Stimulated activated CD4-positive, alpha-beta T cell treated with anti-CD3 and anti-CD28 coated beads, Interleukin-4, amount 100 ng/mL, for 1 hour (primary cell): Measurements from ENCODE around the gene CD3E.

ENCODE experiments used
- DNase-seq: peaks from one replicate; pipeline ENCODE4 v3.0.0-alpha.2; 2020

CD3E gene

DNA sequence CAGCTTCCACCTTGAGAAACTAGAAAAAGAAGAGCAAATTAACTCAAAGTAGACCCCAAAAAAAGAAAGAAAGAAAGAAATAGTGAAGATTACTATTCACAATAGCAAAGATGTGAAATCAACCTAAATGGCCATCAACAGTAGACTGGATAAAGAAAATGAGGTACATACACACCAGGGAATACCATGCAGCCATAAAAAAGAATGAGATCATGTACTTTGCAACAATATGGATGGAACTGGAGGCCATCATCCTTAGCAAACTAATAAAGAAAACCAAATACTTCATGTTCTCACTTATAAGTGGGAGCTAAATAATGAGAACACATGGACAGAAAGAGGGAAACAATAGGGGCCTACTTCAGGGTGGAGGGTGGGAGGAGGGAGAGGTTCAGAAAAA lies 24.2 kb downstream of the CD3E start:
- no peak for DNase-seq

DNA sequence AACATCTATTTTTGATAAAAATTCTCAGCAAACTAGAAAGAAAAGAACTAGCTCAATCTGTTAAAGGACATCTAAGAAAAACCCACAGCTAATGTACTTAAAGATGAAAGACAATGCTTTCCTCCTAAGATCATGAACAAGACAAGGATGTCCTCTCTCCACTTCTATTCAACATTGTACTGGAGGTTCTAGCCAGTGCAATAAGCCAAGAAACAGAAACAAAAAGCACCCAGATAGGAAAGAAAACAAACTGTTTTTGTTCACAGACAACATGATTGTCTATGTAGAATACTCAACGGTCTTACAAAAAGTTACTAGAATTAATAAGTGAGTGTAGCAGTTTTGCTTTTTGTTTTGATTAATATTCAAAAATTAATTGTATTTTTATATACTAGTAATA lies 30.2 kb downstream of the CD3E start:
- no peak for DNase-seq

DNA sequence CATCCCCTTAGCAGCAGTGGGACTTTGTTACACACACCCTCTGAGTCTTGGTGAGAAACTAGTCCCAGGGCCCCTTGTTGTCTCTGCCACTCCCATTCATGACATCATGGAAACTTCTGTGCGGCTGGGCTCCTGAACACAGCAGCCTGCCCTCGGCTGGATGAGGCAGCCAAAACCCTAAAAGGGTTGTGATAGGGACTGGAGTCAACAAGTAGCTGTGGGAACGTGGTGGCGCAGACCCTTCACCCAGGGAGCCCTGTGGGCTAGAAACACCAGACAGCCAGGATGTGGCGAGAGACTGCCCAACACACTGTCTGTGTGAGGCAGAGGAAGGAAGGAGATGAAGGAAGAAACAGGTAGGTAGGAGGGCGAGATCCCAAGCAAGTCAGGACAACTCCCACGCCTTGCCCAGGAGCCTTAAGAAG lies 34.1 kb downstream of the CD3E start:
- DNase-seq: peak; percentile 77

DNA sequence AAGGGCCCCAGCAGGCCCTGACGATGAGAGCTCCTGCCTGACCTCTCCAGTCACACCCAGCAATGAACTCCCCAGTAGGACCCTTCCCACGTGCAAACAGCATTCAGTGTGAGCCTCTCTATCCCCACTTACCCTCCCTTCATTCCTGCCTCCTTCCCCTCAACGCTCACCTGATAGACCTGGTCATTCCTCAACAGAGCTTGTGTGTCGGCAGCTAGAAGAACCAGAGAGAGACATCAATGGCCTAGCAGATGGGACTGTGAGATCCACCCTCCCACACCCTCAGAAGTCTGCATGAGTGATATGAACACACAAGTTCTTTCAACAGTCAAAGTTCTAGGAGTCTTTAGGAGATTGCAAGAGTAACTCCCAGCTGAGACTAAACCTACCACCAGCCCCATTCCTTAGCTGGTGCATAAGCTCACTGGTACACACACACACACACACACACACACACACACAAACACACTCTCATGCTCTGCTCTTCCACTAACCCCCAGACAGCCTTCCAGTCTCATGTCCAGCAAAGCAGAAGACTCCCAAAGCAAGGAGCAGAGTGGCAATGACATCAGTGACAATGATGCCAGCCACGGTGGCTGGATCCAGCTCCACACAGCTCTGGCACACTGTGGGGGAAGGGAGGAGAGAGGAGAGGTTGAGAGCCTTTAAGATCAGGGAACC lies 34.9 kb downstream of the CD3E start:
- no peak for DNase-seq

DNA sequence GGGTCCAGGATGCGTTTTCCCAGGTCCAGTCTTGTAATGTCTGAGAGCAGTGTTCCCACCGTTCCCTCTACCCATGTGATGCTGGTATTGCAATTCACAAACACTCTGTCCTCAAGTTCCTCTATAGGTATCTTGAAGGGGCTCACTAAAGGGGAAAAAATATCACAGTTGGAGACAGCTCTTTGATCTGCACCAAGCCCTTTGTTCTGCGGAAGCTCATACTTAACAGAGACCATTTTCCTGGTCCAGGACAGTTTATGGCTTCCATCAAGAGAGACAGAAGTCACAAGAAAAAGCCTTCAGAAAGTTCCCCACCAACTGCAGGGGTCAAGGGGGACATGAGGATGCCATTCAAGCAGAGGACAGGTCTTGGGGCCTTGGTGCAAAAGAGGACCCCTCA lies 35.9 kb downstream of the CD3E start:
- no peak for DNase-seq

DNA sequence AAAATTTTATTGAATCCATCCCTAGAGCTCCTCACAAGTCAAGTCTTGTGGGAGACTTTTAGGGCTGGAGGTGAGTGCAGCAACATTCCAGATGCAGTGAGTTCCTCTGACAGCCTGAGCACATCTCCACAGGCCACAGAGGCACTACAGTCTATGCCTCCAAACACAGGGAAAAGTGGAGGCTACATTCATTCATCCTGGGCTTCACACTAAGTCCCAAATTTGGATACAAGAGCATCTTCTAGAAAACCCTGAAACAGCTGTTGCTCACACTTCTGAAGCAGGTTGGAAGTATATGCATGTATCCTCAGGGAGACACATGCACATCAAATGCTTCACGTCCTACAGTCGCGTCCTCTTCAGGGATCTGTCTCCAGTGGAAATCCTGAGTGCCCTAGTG lies 36.7 kb downstream of the CD3E start:
- DNase-seq: no peak

DNA sequence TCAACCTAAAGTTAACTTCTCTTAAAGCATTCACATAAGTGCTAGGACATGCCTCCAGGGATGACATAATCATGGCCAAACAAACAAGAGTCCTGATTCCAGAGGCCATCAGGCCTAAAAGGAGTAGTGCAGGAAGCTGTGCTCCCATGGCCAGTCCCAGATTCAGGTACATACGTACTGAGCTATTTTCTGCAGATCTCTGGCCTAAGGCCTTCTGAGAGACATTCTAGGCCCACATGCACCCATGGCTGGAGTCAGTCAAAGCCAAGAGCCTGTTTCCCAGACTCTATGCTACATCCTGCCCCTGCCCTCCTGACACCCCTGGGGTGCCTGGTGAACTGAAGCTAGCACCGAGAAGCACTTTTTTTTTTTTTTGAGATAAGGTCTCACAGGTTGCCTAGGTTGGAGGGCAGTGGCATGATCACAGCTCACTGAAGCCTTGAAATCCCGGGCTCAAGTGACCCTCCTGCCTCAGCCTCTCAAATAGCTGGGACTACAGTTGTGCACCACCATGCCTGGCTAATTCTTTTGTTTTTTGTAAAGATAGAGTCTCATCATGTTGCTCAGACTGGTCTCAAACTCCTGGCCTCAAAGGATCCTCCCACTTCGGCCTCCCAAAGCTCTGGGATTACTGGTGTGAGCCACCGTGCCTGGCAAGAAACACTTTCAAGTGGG lies 37.4 kb downstream of the CD3E start:
- no peak for DNase-seq

DNA sequence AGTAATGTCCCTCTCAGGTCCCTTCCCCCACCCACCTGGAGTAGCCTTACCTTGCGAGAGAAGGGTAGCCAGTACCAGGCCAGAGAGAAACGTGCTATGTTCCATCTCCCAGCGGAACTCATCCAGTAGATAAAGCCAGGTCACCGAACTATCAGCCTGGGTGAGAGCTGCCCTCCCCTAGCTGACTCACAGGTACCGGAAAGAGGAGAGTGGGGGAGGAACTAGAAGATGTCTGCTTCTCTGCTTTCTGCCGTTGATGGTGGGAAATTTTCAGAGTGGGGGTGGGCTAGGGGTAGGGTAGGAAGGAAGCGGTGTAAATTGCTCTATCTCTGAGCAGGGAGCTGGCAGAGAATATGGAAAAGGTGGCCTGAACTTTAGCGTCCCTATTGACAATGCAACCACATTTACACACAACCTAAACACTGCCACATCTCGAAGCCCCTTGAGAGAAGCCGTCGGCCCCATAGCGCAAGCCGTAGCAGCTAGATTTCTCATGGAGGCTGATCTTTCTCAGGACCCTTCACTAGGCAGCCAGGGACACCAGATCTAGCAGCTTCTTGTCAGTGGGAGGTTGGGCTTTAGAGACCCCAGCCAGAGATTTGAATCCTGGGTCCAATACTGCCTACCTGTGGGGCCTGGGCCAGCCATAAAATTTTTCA lies 38.1 kb downstream of the CD3E start, which contains the start of gene CD3D:
CD3D (minus strand) TSS at position 203 of the 659 bp plus-strand sequence; CDS start at position 105, 98 bp downstream.
- peak; percentile 63 for DNase-seq

DNA sequence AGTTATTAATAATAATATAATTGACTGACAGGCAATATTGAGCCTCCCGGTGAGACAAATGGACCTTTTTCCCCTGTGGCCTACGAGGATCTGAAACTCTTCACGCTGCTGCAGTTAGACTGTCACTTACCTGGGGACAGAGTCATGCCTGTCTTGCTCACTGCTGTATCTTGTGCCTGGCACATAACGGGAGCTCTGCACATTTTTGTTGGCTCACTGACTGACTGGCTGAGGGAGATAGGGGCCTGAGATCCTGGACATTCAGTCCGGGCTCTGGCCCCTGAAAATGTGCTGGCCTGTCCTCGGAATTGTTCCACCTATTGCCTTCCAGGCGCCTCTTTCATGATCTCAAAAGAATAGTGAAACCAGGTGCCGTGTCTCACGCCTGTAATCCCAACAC lies 38.7 kb downstream of the CD3E start:
- no peak for DNase-seq

DNA sequence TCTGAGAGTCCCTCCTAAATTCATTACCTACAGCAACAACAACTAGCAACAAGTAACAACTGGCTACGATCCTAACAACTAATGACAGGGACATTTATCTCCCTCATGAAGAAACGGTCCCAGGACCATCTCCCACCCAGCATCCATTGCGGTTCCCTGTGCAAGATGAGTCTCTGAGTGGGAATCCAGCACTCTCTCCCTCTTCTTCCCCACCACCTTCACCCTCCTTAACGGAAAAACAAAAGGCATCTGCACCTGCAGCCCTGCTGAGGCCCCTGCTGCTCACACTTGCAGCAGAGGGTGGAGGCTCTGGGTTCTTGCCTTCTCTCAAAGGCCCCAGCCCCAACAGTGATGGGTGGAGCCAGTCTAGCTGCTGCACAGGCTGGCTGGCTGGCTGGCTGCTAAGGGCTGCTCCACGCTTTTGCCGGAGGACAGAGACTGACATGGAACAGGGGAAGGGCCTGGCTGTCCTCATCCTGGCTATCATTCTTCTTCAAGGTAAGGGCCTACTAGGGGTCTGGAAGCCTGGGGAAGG lies 39.5 kb downstream of the CD3E start, which contains the start of gene CD3G:
CD3G (plus strand) TSS at position 364 of the 535 bp plus-strand sequence; CDS start at position 444, 80 bp downstream.
- DNase-seq: peak; percentile 70

DNA sequence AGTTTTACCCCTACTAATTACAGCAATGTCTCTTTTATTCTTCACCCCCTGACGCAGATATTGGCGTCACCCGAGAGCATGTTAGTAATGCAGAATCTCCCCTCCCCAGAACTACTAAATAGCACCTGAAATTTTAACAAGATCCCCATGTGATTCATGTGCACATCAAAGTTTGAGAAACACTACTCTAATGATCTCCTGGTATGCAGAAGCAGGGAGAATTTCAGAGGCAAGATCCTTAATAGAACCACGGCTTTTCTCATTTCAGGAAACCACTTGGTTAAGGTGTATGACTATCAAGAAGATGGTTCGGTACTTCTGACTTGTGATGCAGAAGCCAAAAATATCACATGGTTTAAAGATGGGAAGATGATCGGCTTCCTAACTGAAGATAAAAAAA lies 44.9 kb downstream of the CD3E start:
- DNase-seq: no peak

DNA sequence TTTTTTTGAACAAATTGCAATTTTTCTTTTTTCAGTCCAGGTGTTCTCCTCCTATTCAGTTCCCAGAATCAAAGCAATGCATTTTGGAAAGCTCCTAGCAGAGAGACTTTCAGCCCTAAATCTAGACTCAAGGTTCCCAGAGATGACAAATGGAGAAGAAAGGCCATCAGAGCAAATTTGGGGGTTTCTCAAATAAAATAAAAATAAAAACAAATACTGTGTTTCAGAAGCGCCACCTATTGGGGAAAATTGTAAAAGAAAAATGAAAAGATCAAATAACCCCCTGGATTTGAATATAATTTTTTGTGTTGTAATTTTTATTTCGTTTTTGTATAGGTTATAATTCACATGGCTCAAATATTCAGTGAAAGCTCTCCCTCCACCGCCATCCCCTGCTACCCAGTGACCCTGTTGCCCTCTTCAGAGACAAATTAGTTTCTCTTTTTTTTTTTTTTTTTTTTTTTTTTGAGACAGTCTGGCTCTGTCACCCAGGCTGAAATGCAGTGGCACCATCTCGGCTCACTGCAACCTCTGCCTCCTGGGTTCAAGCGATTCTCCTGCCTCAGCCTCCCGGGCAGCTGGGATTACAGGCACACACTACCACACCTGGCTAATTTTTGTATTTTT lies 48.7 kb downstream of the CD3E start:
- no peak for DNase-seq

DNA sequence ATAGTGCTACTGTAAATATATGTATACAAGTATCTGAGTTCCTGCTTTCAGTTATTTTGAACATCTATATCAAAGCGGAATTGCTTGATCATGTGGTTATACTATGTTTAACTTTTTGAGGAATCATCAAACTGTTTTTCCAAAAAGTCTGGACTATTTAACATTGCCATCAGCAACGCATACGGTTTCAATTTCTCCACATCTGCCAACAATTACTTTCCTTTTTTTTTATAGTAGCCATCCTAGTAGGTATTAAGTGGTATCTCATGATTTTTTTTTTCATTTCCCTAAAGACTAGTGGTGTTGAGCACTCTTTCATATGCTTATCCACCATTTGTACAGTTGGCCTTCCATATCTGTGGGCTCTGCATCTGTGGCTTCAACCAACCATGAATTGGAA lies 53.5 kb downstream of the CD3E start:
- no peak for DNase-seq

DNA sequence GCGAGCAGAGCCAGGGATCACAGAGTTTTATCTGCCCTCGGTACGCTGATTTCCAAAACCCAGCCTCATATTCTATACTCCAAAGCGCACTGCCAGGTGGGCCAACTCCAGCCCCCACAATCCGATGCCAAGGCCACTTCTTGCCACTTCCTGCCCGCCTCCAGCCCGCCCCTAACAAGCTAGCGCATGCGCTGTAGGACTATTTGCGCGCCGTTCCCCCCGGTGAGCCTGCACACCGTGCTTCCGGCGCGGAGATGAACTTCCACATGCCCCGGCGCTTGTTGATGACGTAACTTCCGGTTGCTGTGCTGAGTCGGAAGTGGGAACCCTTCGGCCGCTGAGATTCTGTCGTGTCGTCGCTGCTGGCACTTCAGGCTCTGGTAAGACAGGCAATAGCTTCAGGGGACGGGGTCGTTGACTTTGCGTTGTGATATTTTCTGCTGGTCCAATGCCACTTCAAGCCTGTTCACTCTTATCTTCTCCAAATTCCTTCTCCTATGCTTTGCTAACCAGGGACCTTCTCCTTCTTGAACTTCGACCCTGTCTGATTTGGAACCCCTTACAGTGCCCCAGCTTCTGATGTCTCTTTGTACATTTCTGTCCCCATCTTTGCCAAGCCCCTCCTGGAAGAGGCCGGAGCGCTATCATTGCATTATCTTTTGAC lies 54.9 kb downstream of the CD3E start, which contains the start of gene UBE4A:
UBE4A (plus strand) TSS at position 306 of the 664 bp plus-strand sequence. CDS start 5,481 bp downstream, outside the sequence.
- DNase-seq: peak; percentile 98

DNA sequence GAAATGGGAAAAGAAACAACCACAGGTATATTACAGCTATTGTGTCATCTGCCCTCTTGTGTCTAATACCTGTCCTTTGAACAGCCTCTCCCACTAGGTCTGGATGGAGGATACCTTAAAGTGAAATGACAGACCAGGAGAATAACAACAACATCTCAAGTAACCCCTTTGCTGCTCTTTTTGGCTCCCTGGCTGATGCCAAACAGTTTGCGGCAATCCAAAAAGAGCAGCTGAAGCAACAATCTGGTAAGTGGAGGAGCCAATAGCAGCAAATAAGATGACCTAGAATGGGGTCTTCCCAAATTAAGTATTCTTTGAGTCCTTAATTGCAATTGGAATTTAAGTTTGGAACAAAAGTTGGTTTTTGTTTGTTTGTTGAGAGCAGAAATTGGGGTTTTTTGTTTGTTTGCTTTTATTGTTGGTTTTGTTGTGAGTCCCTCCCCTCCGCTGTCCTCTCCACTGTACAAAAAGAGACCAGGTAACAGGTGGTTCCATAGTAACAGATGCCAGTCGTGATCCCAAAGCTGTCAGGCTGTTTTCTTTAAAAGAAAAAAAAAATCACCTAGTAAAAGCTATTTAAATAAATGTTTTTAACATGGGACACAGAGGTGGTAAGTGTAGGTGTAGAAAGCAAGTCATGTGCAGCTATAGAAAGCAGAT lies 60.6 kb downstream of the CD3E start:
- DNase-seq: no peak
